Right kidney (tissue), 1 donor: ENCODE results near the gene UVSSA.
"Not testable (repeated sequence)": the region's sequence is repeated elsewhere in the genome, so short reads cannot be mapped to it uniquely, and the experiment has no call there.

Source experiments
- DNase-seq: peaks from one replicate; pipeline ENCODE4 v3.0.0-alpha.2; 2016

UVSSA gene

DNA sequence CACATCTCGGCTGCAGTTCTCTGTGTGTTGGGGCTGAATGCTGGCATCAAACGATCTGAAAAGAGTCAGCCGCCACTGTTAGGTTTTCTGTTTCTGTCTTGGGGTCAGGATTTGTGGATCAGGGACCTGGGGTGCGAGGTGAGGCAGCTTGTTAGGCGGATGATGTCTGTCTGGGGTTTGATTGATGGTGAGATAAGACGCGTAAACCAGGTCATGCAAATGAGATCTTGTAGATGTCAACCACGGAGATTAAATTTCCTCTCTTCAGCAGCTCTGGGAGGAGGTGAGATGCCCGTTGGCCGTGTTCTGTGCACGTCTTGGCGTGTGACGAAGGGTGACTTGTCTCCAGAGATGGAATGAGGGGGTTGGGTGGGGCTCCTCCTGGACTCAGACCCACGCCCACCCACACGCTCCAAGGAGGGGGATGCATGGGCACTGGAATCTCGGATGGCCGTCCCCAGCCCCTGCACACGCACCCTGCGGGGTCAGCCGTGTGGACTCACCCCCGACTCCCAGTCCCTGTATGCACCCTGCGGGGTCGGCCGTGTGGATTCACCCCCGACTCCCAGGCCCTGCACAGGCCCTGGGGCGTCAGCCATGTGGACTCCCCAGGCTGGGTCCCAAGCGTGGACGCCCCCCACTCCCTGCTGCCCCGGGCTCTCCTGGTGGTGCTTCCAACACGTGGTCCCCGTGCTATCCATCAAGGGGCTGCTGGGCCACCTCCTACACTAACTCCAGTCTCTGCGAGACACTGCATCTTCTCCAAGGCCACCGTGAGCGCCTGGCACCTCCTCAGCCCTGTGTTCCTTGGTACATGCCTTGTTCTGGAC, 16.0 kb upstream of the UVSSA start:
- no peak for DNase-seq

- no peak for DNase-seq
Measured at GRCh38 chr4:1331591-1332353, 15.2 kb upstream of the UVSSA start.

- DNase-seq: no peak
Measured at GRCh38 chr4:1332686-1333085, 14.3 kb upstream of the UVSSA start.

GRCh38 chr4:1333256-1333655, 13.8 kb upstream of the UVSSA start:
- no peak for DNase-seq

DNA sequence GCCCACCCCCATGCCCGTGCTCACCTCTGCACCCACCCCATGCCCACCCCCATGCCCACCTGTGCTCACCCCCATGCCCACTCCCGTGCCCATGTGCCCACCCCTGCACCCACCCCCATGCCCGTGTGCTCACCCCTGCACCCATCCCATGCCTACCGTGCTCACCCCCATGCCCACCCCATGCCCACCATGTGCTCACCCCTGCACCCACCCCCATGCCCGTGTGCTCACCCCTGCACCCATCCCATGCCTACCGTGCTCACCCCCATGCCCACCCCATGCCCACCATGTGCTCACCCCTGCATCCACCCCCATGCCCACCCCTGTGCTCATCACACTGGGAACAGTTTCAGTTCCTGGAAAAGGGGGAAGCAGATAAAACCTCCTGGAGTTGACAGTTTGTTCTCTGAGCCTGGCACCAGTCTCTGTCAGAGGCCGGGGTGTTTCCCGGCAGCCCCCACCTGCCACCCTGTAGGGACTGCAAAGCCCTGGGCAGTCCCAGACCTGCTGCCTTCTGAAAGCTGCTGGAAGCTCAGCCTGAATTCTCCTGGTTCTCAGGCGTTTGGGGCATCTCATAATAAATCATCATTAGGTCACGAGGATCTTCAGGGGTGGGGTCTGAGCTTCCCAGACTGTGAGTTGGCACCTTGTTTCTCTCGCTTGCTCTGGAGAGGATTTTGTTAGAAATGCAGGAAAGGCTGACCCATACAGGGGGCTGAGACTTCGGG, 13.0 kb upstream of the UVSSA start:
- DNase-seq: not testable (repeated sequence)

DNA sequence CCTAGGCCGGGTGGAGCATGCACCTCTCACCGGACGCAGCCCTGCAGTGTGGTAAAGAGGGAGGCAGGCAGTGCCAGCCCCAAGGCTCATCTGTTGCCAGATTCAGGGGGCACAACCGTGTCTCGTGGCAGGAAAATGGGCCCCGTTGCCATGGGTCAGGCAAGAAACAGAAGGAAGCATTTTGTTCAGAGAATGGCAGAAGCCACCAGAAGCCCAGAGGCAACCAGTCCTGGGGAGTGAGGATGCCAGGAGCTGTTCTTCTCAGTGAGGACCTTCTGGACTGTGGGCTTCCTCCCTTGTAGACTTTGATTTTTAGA, 12.5 kb upstream of the UVSSA start:
- no peak for DNase-seq

DNA sequence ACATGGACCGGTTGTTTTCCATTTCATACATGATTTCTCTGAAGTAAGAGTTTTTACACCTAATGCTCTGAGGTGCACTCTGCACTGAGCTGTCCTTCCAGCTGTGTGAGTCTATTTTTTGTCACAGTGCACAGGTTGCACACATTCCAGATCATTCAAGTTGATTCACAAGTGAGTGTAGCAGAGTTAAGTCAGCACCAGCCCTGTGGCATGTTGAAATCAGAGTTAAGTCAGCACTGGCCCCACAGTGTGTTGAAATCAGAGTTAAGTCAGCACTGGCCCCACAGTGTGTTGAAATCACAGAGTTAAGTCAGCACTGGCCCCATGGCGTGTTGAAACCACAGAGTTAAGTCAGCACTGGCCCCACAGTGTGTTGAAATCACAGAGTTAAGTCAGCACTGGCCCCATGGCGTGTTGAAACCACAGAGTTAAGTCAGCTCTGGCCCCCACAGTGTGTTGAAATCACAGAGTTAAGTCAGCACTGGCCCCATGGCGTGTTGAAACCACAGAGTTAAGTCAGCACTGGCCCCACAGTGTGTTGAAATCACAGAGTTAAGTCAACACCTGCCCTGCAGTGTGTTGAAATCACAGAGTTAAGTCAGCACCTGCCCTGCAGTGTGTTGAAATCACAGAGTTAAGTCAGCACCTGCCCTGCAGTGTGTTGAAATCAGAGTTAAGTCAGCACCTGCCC, 11.7 kb upstream of the UVSSA start:
- not testable (repeated sequence) for DNase-seq

DNA sequence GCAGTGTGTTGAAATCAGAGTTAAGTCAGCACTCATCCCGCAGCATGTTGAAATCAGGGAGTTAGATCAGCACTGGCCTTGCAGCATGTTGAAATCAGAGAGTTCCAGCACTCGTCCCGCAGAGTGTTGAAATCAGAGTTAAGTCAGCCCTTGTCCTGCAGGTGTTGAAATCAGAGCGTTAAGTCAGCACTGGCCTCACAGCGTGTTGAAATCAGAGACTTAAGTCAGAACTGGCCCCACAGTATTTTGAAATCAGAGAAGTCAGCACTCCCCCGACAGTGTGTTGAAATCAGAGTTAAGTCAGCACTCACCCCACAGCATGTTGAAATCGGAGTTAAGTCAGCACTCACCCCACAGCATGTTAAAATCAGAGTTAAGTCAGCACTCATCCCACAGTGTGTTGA, 10.9 kb upstream of the UVSSA start:
- no peak for DNase-seq

- no peak for DNase-seq
Measured at GRCh38 chr4:1337376-1337831, 9.6 kb upstream of the UVSSA start.

GRCh38 chr4:1337951-1338751, 8.9 kb upstream of the UVSSA start:
- DNase-seq: no peak

- no peak for DNase-seq
Measured at GRCh38 chr4:1338752-1339414, 8.1 kb upstream of the UVSSA start.

DNA sequence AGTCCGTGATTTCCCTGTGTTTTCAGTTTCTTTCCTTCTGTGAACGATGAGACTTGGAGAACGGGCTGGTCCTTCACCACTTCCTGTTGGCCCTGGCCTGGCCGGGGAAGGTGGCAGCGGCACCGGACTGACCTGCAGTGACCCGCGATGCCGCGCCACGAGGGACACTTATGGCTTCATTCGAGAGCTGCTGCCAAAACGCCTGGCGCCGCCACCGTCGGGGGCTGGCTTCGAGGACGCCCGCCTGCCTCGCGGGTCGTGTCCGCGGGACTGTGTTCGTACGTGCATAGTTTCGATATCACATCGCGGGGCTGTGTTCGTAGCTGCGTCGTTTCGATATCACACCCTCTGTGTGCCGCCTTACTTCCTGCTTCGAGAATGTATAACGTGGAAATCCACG, 7.5 kb upstream of the UVSSA start:
- DNase-seq: no peak

GRCh38 chr4:1340181-1340747, 6.7 kb upstream of the UVSSA start:
- no peak for DNase-seq

DNA sequence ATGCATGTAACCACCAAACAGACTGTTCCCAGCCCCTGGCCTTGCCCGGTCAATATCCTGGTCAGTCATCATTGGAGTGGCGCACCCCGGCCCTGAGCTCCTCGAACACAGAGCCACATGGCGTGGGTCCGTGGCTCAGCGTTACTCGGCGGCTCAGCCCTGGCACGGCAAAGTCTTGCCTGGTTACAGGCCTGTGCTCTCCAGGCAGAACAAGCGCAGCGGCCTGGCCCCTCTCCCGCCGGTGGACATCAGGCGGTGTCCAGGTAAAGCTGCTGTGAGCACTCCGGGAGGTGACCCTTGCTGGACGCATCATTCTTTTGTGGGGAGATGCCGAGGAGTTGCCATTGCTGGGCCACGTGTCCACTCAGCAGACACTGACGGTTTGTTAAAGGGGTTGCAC, 6.1 kb upstream of the UVSSA start:
- DNase-seq: no peak

DNA sequence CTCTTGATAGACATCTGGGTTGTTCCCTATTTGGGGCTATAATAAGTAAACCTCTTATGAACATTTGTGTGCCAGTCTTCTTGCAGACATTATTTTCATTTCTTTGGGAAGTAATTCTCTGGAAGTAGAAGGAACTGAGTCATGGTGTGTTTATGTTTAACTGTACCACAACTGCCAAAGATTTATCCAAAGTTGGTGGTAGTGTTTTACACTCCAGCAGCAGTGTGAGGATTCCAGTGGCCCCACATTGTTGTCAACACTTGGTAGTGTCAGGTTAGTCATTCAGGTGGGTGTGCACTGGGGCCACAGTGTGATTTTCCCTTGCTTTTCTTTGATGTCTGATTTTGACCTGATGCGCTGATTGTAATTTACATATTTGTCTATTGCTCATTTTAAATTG, 5.0 kb upstream of the UVSSA start:
- no peak for DNase-seq

- DNase-seq: no peak
Measured at GRCh38 chr4:1344696-1345095, 2.3 kb upstream of the UVSSA start.

- peak; percentile 93 for DNase-seq
Measured at GRCh38 chr4:1345903-1346780, 866 bp upstream of the UVSSA start.

DNA sequence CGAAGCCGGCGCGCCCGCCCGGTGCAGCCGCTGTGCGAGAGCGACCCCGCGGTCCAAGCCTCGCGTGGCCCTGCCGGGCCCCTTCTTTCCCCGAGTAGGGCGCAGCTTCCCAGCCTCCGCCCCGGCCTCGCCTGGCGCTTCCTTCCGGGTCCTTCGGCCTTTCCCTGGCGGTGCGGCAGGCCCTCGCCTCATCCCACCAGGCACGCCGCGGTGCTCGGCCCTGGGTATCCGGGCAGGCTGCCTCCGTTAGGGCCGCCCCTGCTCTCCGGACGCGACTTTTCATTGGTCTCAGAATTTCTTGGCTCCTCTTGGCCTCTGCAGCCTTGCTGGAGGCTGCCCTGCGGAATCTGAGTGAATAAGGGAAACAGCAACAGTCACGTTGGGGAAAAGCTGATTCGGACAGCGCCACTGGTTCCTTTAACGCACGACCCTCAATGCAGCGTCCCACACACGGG, 429 bp downstream of the UVSSA start:
- peak; percentile 86 for DNase-seq

DNA sequence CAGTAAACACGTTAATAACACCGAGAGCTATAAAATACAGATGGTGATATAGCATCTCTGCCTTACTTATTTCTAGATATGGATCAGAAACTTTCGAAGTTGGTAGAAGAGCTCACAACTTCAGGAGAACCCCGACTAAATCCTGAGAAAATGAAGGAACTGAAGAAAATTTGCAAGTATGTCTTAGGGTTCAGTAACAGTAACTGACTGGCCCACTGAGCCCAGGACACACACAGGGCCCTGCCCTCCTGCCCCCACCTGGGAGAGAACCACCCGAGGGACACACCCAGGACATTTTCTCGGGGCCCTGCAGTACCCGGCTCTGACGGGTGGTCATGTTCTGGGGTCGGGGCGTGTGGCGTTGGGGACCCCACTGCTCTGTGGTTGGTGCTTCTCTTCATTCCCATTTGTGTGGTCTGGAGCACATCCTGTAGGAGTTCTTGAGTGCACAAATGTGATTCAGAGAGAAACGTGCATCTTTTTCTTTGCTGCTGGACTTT, 1.1 kb downstream of the UVSSA start:
- no peak for DNase-seq
